GM21717 (cell line): ENCODE measurements around the gene RNF167.

Source experiments
- ATAC-seq: cut with Tn5 transposase; IDR thresholded peaks from one replicate; pipeline ENCODE4 v1.9.1; 2021; ENCODE audit warnings: mild to moderate bottlenecking, moderate library complexity; ENCODE audit not compliant: unreplicated experiment

RNF167 gene

DNA sequence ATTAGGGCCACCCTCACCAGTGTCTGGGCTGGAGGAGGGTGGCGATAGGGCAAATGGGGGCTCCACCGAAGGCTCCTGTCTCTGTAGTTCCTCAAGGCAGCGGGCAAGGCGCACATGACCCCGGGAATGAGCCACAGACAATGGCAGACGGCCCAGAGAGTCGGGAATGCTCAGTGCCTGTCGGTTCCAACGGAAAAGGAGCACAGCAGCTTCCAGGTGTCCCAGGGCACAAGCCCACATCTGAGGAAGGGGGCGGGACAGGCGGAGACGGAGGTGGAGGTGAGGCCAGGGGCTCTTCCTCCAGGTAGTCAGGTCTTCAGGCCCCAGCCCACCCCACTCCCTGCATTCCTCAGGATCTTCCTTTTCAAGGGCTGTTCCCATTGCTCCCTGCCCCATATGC is 32.7 kb downstream of the RNF167 start:
- ATAC-seq: no peak

DNA sequence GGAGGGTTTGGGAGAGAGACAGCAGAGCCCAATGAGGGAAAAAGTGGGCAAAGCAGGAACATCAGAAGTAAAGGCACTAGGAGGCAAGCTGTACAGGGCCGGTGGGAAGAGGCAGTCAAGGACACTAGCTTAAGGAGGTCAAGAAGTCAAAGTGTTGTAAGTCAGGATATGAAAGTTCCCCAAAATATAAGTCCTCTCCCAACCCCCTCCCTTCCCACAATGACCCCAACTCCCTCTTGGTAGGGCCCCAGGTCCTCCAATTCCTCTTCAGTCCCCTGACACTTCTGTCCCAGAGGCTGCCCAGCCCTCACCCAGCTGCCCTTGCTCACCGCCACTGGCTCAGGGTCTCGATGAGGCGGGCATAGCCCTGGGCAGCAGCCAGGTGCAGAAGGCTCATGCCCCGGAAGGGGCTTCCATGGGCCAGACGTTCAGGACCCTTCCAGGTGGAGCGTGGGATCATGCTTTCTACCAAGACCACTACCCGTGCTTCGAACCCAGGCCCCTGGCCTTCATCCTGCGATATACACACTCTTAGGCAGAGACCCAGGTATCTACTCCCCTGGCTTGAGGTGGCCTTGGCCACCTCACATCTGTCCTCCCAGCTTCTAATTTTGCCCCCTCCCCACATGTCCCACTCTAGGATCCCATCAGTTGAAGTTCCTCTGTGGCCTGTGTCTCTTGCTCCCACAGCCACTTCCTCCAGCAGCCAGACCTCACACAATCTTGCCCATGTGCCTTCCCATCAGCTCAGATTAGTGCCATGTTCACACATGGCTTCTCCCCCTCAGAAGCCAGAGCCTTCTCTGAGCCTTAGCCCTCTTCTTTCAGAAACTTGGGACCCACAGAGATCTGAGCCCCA is 33.4 kb downstream of the RNF167 start:
- no peak for ATAC-seq

DNA sequence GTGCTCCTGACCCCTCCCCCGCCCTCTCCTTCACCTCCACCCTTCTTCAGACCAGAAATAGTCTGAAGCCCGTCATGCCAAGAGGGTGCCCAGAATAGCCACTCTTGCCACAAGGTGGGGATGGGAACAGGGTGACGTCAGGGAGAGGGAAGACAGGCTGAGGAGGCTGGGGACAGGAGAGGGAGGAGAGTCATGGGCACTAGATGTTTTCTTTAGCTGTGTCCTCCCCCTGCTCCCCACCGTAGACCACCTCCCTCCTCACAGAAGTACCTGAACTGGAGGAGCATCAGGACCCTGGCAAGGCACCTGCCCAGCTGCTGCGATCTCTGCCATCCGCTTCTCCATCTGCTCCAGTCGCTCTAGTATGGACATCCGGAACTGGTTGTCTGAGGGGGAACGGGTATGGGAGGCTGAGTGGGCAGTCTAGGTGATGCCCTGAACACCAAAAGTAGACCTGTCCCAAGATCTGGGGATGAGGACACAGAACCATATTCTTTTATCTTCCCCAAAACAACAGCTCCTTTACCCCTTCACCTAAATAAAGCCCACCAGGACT is 34.1 kb downstream of the RNF167 start:
- no peak for ATAC-seq

DNA sequence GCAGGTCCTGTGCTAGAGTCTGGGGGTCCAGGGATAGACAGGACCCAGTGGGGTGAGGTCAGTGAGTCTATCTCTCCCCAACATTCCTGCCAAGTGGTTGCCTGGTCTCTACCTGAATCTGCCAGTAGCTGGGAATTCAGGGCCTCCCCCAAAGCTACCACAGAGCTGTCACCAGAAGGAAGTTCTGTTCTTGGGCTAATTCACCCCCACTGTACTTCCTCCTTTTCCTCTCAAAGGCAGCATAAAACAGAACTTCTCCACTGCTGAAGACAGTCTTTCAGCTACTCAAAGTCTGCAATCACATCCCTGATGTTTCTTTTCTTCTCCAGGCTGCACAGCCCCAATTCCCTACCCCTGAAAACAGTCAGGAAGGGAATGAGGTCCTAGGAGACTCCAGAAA is 38.7 kb downstream of the RNF167 start:
- no peak for ATAC-seq

DNA sequence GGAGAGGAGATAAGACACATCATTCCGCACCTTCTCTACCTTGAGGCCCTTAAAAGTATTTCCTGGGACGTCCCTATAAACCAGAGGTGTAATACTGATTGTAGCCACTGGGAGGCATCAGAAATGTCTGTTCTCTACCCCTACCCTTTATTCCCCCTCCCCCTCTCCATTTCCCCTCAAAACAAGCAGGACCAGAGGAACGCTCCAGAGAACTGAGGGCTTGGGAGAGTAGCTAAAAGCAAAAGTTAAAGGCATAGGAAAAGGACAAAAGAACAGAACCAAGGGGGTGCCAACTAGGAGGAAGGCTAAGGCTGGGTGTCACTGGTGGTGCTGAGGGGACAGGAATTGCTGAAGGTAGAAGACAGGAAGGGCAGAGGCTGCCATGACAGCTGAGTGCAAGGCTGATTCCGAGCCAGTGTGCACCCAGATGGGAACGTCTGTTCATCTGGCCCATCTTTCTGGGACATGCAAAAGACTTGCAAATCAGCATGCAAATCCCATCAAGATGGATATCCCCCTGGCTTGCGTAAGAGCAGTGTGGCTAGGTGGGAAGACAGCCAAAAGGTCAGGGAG is 40.7 kb downstream of the RNF167 start:
- no peak for ATAC-seq

DNA sequence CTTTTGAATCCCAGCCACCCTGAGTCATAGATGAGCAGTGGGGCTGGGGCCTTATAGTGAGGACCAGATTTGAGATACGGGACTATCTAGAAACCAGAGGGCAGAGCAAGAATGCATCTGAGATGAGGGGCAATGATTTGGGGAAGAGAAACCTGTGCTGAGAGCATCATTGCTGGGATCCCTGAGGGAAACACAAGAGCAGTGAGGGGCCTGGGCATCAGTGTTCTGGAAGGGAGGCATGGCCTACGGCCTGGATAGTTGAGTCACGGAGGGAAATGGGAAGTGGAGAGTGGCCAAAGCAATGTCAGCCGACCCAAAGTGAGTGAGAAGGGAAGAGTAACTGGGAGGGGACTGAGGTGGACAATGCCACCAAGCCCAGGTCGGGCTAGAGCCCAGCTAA is 42.2 kb downstream of the RNF167 start:
- ATAC-seq: no peak

DNA sequence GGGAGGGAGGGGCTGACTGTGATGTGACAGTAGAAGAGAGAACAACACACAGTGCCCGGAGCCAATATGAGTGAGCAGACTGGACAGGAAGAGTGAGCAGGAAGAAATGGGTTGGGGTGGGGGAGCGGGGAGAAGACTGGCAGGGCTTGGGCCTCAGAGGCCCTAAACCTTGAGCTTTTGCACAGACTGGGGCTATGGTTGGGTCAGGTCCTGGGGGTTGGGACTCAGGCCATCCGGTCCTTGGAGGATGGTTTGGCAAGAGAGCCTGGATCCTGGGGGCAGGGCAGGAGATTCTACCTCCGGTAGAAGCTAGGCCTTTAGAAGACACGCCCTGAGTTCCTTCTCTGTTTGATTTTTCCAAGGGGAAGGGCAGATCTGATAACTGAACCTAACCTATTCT is 46.3 kb downstream of the RNF167 start:
- ATAC-seq: no peak

DNA sequence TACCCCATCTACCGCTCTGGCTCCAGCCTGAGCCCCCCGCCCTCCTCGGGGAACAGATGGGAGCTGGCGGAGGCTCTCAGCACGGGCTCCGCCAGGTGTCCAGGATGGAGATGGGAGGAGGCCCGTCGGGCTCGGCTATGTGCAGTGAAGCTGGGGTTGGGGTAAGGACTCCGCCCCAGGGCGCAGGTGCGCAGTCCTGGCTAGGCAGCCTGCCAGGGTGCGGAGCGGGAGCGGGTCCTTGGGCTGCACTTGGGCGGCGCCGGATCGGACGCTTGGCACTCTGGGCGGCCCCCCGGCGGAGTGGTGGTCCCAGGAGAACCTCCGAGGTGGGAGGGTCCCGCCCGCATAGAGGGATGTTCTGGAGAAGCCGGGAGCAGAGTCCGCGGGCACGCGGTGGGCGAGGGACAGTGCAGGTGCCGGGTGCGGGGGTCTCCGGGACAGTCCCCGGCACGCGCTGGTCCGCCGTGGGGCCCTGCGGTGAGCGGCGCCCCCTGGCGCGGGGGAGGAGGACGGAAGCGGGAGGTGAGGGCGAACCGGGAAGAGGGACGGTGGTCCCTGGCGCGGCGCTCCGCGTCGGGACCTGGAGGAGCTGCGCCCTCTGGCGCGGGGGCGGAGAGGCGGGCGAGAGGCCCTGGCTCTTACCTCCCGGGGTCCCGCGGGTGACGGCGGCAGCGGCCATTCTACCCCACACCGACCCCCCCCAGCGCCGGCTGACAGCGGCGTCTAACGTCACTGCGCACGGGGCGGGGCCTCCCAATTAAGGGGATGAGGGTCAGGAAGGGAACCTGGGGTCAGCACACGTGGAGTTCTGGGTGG is 47.1 kb downstream of the RNF167 start, which contains the start of gene CAMTA2:
TSS of gene CAMTA2 (minus strand) at position 725 of the 816 bp plus-strand sequence. CDS start 1,453 bp downstream, outside the sequence.
- ATAC-seq: peak; percentile 63

DNA sequence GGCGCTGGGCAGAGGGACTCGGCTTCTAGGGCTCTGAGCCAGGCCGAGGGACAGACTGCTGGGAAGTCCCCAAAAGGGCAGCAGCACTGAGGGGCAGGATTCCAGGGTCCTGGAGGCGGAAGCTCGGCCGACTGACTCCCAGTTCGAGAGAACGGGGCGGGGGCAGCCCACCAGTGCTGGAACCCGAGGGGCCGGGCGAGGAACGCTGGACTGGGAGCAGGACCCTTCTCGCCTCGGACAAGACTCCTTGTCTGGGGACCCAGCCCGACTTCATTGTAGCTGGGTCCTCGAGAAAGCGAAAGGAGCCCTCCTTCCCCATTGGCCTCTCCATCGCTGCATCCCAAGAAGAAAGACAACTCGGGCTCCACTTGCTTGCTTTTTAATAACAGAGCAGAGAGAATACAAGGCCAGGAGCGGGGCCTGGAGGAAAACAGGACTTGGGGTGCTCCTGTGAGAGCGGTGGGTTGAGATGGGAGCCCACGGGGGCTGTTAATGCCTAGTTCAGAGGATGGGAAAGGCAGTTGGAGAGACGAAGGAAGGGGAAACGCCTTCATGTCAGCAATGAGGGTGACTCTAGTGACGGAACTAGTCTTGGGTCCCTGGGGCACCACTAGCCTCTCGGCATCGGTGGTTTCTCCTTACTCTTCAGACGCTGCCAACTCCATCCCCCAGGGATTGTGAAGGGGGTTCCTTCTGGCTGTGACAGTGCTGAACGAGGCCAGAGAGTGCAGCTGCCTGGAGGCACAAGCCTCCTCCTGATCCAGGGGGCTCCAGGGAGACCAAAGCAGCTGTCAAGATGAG is 47.9 kb downstream of the RNF167 start:
- peak; percentile 24 for ATAC-seq

DNA sequence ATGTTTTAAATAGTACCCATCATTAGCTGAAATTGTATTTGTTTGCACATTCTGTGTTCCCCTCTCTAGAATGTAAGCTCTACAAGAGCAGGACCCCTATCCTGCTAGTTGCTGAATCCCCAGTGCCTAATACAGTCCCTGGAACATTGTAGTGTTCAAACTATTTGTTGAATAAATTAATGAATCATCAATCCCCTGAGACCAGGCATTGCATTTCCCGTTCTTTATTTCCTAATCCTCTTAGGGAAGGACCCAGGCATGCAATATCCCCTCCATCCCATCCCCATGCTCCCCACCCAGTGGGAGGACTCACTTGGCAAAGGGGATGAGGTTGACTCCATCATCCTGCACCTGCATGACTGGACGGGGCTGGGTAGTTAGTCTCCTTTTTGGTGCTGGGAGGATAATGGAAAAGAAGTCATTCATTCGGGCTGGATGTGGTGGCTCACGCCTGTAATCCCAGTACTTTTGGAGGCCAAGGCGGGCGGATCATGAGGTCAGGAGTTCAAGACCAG is 54.1 kb downstream of the RNF167 start:
- no peak for ATAC-seq
